Hindlimb muscle (tissue), 1 donor: ENCODE data around the gene SDF4. TPM values are rescaled to one million over a fixed set of nuclear protein-coding genes. Genes with fewer than 3 reads are reported as not detected.
"Not testable (repeated sequence)": the region's sequence is repeated elsewhere in the genome, so short reads cannot be mapped to it uniquely, and the experiment has no call there.

Experiments used
- DNase-seq: peaks from one replicate; pipeline ENCODE4 v3.0.0-alpha.2; 2013
- polyA plus RNA-seq: library from polyadenylated mRNA; unstranded; fragments of 120-200 nt; gene quantifications from one replicate; pipeline ENCODE4 v1.2.1, GENCODE V29; 2013; ENCODE audit not compliant: insufficient read length

Gene SDF4
- polyA plus RNA-seq, 1 donor, result 92.9 TPM

DNA sequence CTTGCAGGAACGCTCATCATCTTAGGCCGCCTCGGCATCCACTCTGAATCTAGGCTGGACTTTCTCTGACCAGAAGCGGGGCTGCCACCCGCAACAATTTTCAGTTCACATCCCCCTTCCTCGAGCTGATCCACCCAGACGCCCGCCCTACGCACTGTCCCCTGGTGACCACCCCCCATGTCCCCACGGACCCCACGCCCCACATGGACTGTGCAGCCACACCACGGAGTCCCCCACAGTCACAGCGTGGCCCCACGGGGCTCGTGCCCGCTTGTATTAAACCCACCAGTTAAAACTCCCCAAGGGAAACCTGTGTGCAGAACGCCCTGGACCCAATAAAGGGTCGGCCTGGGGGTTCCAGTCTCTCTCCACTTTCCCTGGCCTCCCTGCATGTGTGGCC, 27.7 kb upstream of the SDF4 start:
- DNase-seq, result no peak

DNA sequence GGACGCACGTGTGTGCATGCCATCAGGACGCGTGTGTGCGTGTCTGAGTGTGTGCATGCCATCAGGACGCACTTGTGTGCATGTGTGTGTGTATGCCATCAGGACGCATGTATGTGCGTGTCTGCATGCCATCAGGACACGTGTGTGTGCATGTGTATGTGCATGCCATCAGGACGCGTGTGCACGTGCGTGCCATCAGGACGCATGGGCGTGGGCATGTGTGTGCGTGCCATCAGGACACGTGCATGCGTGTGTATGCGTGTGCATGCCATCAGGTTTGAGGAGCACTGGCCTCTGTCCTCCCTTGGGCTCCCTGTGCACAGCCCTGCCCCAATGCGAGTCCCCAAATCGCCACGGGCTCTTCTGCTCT, 27.3 kb upstream of the SDF4 start:
- DNase-seq, result no peak

DNA sequence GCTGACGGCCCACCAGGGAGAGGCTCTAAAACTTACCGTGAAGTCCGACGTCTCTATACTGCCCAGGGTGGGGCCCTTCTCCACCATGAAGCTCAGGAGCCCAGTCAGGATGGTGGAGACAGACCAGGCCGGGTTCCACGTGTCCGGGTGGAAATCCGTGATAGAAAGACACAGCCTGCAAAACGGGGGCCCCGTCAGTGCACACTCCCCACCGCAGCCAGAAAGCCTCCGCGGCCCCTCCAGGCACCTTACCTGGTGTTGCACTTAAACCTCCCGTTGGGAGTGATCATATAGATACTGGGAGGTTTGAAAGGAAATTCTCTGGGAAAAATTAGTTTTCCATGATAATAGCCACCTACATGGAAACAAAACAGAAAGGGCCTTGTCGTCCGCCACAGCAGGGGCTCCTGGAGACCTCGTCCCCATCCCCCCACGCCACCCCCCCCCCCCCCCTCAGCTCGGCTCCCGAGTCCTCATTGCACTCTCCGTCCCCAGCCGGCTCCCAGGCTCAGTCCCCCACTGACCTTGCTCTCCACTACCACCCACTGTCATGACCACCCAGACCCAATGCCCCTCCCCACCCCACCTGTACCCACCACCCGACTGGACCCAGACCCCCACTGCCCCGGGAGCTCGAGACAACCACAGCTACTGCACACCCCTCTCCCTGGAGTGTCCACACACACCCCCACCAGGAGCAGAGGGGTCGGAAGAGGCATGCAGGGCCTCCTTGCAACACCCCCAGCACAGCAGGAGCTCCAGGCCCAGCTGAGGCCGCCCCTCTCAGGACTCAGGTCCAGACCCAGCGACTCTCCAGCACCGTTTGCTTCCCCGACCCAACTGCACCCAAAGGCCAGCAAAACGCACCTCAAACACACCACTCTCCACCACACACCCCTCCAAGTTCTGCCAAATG, 25.4 kb upstream of the SDF4 start:
- no peak for DNase-seq

GRCh38 chr1:1255611-1256010, 23.8 kb upstream of the SDF4 start:
- DNase-seq, result no peak

- no peak for DNase-seq
Observed at GRCh38 chr1:1255078-1255477, 23.3 kb upstream of the SDF4 start.

- DNase-seq, result no peak
Observed at GRCh38 chr1:1254667-1254998, 22.8 kb upstream of the SDF4 start.

DNA sequence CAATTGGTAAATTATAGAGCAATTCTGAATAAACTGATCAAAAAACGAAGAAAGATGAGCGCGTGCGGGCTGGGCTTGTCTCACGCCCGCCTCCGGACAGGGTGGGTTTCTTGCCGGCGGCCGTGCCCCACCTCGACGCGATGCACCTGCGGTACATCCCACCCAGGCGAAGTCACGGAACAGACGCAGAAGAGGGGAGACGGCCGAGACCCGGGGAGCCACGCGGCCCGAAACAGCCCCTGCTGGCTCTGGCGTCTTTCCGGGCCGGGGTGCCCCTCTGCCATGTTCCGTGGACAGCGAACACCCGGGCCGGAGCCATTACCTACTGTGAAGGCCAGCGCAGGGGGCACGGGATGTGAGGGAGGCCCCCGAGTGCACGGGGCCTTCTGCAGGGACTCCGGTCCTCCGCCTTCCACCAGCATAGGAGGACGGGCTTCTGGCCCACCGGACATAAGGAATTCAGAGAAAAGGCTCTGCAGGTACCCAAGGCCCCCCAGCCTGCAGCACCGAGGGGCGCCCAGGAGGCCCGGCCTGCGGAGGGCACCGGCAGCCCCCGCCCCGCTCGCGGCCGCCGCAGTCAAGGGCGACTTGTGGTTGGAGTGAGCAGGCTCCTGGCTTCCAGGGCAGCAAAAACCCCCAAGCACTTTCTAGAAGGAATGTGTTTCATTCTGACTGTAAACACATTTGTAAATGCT, 22.3 kb upstream of the SDF4 start:
- DNase-seq, result no peak

GRCh38 chr1:1253314-1253713, 21.5 kb upstream of the SDF4 start:
- no peak for DNase-seq

GRCh38 chr1:1250786-1251284, 19.0 kb upstream of the SDF4 start:
- DNase-seq, result no peak

- not testable (repeated sequence) for DNase-seq
Observed at GRCh38 chr1:1248009-1248913, 16.5 kb upstream of the SDF4 start.

GRCh38 chr1:1247341-1247913, 15.6 kb upstream of the SDF4 start:
- DNase-seq, result no peak

GRCh38 chr1:1246577-1247340, 15.0 kb upstream of the SDF4 start, which contains the start of gene C1QTNF12:
TSS of gene C1QTNF12 (minus strand) at chr1:1246722. CDS start at chr1:1246690, 32 bp downstream.
- no peak for DNase-seq

DNA sequence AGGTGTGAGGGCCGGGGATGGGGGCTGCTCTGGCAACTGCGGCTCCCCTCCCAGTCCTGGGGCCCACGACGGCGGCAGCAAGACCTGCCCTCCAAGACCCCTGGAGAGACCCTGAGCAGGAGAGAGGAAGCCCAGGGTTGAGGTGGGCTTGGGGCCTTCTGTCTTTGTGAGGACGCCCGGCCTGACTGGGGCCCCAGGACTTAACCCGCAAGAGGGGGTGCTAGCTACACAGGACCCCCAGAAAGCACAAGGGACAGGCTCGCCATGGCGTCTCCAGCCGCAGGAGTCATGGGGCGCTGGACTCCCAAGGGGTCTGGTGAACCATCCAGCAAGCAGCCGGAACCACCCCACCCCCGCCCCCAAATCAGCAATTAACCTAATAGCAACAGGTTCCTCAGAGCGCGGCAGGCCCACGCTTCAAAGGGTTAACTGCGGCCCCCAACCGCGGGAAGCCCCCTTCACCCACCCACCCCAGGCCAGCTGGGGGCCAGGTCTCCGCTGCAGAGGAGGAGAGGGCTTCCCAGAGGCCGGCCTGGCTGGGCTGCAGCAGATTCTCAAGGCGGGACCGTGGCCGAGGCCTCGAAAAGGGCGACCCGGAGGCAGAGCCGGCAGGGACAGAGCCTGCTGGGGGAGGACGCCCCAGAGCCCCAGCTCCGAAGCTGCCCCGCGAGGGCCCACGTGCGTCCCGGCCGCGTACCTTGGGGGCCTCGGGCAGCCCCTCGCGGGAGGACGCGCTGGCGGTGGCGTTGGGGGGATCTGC, 14.2 kb upstream of the SDF4 start:
- DNase-seq, result no peak

DNA sequence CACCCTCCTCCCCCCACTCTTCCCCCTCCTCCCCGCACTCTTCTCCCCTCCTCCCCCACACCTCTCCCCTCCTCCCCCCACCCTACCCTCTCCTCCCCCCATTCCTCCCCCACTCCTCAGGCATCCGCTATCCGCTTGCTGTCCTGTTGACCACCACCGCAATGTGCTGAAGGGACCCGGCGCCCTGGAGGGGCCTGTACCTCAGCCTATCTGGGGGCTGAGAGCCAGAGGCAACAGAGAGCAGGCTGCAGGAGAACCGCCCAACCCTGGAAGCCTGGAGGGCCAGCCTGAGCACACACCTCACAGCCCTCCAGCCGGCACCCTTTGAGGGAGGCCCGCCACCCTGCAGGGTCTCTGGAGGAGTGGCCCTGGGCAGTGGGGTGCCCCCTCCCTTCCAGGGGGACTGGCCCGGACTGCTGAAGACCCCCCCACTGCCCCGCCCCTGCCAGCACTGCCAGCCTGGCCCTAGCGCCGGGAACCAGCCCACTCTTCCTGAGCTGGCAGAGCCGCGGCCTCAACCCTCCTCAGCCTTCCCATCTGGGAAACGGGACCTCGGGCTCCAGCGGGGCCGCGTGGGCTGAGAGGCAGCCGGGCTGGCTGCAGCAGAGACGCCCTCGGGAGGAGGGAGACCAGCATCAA, 13.5 kb upstream of the SDF4 start:
- no peak for DNase-seq

DNA sequence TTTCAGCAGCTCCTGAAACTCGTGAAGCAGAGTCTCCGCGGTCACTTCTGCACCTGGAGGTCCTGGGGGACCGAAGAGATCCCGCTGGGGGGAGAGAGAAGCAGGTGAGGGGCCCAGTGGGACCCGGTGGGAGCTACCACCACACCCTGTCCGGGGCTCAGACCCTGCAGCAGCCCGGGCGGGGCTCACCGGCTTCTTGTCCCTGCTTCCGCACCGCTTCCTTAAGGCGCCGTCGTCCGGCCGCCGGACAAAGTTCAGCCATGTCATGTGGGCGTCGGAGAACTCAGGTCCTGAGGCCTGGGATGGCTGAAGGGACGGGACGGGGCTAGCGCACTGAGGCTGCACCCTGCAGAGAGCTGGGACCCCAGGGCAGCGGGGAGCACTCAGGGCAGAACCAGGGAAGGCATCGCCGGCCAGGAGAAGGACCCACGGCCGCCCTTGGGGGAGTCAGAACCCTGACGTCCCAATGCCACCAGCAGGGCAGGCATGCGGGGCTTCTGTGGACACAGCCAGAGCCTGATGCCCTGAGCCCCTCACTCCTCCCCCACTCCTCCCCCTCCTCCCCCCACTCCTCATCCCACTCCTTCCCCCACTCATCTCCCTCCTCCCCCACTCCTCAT, 12.5 kb upstream of the SDF4 start:
- DNase-seq, result no peak

DNA sequence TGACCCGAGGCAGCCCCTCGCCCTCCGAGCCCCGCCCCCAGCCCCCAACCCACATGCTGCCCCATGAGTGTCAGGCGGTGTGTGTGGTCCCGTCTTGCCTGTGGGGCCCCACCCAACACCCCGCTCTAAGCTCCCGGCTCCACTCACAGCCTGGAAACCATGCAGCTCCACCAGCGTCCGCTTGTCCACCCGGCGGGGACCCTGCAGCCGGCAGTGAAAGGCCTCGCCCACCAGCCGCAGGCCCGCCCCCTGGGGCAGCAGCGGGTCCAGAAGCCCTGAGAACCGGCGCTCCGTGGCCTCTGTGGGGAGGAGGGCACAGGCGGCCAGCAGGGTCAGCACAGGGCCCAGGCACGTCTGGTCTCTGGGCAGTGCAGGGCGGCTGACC, 12.0 kb upstream of the SDF4 start:
- DNase-seq, result no peak

DNA sequence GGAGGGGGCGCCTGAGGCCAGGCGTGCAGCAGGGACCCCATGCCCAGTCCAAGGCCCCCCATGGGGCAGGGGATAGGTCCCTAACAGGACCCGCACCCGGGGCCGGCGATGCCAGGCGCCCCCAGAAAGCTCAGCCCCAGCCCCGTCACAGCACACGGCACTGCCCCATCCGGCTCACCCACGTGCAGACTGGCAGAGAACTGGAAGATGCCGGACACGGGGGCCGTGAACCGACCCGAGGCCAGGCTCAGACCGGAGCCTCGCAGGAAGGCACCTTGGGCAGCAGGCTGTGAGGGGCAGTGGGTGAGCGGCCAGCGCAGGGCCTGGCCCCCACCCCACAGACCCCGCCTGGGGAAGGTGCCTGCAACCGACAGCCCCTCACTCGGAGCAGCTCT, 11.5 kb upstream of the SDF4 start:
- DNase-seq, result no peak

DNA sequence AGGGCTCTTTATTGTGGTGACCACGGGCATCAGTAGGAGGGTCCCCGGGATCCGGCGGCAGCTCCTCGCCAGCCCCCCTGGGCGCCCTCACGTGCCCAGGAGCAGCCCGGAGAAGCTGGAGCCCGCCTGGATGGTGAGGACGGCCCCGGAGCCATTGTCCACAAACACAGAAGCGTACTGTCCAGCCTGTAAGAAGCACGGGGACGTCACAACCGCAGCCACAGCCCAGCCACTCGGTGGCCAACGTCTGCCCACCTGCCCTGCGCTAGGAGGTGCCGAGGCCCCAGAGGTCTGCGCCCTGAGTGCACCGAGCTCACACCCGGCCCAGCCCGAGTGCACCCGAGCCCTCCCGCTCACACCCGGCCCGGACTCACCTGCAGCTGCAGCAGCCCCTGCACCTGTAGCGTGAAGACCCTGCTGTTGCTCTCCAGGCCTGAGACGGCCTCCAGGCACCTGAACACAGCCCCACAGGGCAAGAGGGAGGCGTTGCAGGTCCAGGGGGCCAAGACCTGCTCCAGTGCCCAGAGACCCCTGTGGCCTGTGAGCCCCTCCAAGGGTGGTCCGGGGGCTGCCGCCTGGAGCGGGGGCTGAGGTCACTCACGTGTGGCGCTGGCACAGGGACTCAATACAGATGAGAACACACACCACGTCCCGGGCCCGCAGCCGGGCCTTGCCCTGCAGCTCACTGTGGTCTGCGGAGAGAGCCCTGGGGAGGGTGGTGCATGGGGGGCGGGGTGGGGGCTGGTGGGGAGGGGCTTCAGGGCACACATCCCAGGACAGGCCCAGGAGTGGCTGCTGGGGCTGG, 10.9 kb upstream of the SDF4 start:
- DNase-seq, result no peak
